GM21529 (cell line): ENCODE results near the gene SNX14.
A peak's percentile ranks its signal among the peaks of the same experiment; 100 is the strongest.
"Not testable (repeated sequence)": the region's sequence is repeated elsewhere in the genome, so short reads cannot be mapped to it uniquely, and the experiment has no call there.

Experiments
- ATAC-seq: cut with Tn5 transposase; IDR thresholded peaks from one replicate; pipeline ENCODE4 v1.9.1; 2021; ENCODE audit not compliant: unreplicated experiment

The SNX14 gene

GRCh38 chr6:85592033-85592432 lies 1.6 kb downstream of the SNX14 start:
- no peak for ATAC-seq

- no peak for ATAC-seq
Measured at GRCh38 chr6:85591207-85591606, 2.5 kb downstream of the SNX14 start.

- ATAC-seq, result no peak
Measured at GRCh38 chr6:85585741-85586140, 7.9 kb downstream of the SNX14 start.

GRCh38 chr6:85582832-85583231 lies 10.8 kb downstream of the SNX14 start:
- not testable (repeated sequence) for ATAC-seq

- ATAC-seq, result no peak
Measured at GRCh38 chr6:85581572-85581971, 12.1 kb downstream of the SNX14 start.

- peak; percentile 90 for ATAC-seq
Measured at GRCh38 chr6:85580878-85581267, 12.8 kb downstream of the SNX14 start.

GRCh38 chr6:85580118-85580877 lies 13.4 kb downstream of the SNX14 start:
- ATAC-seq, result peak; percentile 17

- no peak for ATAC-seq
Measured at GRCh38 chr6:85579581-85579980, 14.1 kb downstream of the SNX14 start.

- no peak for ATAC-seq
Measured at GRCh38 chr6:85576476-85576875, 17.2 kb downstream of the SNX14 start.

GRCh38 chr6:85574932-85575598 lies 18.6 kb downstream of the SNX14 start:
- ATAC-seq, result no peak

GRCh38 chr6:85569323-85569722 lies 24.3 kb downstream of the SNX14 start:
- ATAC-seq, result no peak

- ATAC-seq, result no peak
Measured at GRCh38 chr6:85568411-85568810, 25.2 kb downstream of the SNX14 start.

GRCh38 chr6:85565736-85566135 lies 27.9 kb downstream of the SNX14 start:
- ATAC-seq, result no peak

GRCh38 chr6:85564223-85564622 lies 29.4 kb downstream of the SNX14 start:
- not testable (repeated sequence) for ATAC-seq

- no peak for ATAC-seq
Measured at GRCh38 chr6:85561750-85562357, 31.8 kb downstream of the SNX14 start.

- no peak for ATAC-seq
Measured at GRCh38 chr6:85556992-85557668, 36.5 kb downstream of the SNX14 start.

- ATAC-seq, result no peak
Measured at GRCh38 chr6:85552652-85553051, 41.0 kb downstream of the SNX14 start.

- no peak for ATAC-seq
Measured at GRCh38 chr6:85551264-85551663, 42.4 kb downstream of the SNX14 start.

- no peak for ATAC-seq
Measured at GRCh38 chr6:85547719-85548118, 45.9 kb downstream of the SNX14 start.

- no peak for ATAC-seq
Measured at GRCh38 chr6:85544776-85545175, 48.9 kb downstream of the SNX14 start.

GRCh38 chr6:85537055-85537494 lies 56.6 kb downstream of the SNX14 start:
- peak; percentile 47 for ATAC-seq
